Fibroblast of lung (primary cell): ENCODE results near the gene ARL5C.

Experiments used
- EZH2 ChIP-seq: IDR thresholded peaks from 2 replicates; pipeline ENCODE4 v1.5.1; 2012; ENCODE audit warnings: low read length, control low read depth, mild to moderate bottlenecking; ENCODE audit errors: missing control alignments
- TF ChIP-seq, protein P1 (sequence below), 2 donors: IDR thresholded peaks in 1 of 2; conservative IDR thresholded peaks in 1 of 2; 1 replicate in 1 of 2; 2 replicates in 1 of 2; pipeline ENCODE4 v1.5.1; 2011 to 2012; ENCODE audit warnings: low read length in 2 of 2, control low read depth in 1 of 2, inconsistent platforms in 1 of 2, low read depth in 1 of 2, mild to moderate bottlenecking in 1 of 2

DNA sequence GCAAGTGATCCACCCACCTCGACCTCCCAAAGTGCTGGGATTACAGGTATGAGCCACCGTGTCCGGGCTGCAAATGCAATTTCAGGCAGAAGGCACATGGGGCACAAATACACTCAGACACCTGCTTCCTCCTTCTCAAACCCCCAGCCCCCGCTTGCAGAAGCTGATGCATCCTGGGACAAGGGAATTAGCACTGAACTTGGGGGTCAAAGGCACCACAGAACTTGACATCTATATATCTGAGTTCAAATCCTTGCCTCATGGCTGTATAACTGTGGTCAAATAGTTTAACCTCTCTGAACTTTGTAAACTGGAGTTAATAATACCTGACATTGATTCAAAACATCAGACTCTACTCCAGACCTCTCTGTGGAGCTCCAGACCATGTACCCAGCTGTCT lies 4.1 kb upstream of the ARL5C start:
- no peak for TF ChIP-seq EZH2
- TF ChIP-seq, protein P1, sequence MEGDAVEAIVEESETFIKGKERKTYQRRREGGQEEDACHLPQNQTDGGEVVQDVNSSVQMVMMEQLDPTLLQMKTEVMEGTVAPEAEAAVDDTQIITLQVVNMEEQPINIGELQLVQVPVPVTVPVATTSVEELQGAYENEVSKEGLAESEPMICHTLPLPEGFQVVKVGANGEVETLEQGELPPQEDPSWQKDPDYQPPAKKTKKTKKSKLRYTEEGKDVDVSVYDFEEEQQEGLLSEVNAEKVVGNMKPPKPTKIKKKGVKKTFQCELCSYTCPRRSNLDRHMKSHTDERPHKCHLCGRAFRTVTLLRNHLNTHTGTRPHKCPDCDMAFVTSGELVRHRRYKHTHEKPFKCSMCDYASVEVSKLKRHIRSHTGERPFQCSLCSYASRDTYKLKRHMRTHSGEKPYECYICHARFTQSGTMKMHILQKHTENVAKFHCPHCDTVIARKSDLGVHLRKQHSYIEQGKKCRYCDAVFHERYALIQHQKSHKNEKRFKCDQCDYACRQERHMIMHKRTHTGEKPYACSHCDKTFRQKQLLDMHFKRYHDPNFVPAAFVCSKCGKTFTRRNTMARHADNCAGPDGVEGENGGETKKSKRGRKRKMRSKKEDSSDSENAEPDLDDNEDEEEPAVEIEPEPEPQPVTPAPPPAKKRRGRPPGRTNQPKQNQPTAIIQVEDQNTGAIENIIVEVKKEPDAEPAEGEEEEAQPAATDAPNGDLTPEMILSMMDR (conservative IDR thresholded peaks at IDR 0.05 in 1 of 2, IDR thresholded peaks at IDR 0.05 in 1 of 2; ENCODE audit: low read depth in 1 of 2, low read length in 2 of 2): no peak
